HG02884 (cell line): ENCODE measurements around the gene ANKH.
"Not testable (repeated sequence)": the region's sequence is repeated elsewhere in the genome, so short reads cannot be mapped to it uniquely, and the experiment has no call there.

Experiments used
- ATAC-seq: cut with Tn5 transposase; IDR thresholded peaks from one replicate; pipeline ENCODE4 v1.9.1; 2021; ENCODE audit warnings: mild to moderate bottlenecking, moderate library complexity; ENCODE audit not compliant: unreplicated experiment

ANKH gene

DNA sequence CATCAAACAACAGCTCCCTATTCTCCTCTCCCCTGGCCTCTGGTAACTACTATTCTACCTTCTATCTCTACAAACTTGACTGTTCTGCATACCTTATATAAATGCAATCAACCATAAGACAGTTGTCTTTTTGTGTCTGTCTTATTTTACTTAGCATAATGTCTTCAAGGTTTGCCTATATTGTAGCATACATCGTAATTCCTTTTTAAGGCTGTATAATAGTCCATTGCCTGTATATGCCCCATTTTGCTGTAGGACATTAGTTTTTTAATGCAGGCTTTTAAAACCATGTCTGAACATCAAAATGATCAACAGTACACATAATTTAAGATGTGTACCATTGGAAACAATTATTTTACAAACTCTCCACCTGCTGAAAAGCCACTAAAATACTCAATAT is 12.4 kb downstream of the ANKH start:
- ATAC-seq: no peak

DNA sequence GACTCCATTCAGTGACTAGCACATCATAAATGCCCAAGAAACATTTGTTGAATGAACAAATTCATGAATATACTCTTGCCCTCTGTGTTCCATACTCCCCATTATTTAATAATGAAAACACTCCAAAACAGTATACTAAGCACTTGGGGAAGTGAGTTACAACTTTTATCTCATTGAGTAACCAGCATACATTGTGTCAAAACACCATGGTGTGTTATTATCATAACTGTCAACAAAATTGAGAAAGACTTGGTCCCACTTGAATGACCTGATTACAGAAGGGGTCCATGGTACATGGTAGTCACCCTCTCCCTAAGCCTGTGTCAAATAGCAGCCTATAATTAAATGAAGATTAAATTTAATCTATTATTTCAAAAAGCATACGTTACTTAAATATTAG is 16.2 kb downstream of the ANKH start:
- no peak for ATAC-seq

DNA sequence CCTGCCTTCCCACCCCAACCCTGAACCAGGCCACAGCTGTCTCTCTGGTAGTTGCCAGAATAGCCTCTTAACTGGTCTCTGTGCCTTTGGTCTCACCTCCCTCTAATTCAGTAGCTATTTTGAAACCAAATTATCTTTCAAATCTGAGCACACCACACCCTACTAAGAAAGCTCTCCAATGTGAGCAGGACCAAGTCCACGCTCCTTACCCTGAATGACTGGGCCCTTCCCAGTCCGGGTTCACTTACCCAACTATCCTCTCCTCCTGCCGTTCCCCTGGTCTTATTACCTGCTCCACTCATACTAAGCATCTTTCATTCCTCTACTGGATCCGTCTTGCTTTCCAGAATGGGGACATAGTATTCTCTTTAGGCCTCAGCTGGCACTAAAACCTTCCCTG is 16.8 kb downstream of the ANKH start:
- ATAC-seq: no peak

DNA sequence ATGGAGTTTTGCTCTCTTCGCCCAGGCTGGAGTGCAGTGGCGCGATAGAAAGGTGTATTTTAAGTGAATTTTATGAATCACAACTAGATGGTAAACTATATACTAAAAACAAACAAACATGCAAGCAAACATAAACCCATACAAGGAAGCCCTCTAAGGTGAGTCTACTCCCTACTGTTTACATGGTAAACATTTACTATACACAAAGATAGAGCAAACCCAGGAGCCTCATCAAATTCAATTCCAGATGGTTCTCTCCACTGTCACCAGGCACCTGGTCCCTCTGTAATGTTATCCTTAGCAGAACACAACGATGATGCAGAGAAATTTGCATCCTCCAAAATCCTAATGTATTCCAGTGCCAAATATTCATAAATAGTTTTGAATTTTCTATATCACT is 17.9 kb downstream of the ANKH start:
- no peak for ATAC-seq

DNA sequence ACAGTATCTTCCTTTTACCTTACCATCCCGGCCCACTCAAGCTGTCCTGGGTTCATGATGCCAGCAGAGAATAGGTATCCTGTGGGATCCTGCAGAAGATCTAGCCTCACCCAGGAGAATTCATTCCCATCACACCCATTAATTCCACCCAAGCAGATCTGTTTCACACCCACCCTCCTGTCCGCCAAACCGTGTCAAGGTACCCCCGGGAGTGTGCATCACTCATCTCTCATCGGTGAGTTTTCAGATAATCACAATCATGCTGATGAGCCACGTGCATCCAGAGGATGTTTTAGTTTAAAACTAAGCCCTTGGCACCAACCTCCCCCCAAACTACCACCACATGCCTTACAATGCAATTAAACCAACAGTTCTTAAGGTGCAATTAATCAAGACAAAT is 18.8 kb downstream of the ANKH start:
- ATAC-seq: no peak

DNA sequence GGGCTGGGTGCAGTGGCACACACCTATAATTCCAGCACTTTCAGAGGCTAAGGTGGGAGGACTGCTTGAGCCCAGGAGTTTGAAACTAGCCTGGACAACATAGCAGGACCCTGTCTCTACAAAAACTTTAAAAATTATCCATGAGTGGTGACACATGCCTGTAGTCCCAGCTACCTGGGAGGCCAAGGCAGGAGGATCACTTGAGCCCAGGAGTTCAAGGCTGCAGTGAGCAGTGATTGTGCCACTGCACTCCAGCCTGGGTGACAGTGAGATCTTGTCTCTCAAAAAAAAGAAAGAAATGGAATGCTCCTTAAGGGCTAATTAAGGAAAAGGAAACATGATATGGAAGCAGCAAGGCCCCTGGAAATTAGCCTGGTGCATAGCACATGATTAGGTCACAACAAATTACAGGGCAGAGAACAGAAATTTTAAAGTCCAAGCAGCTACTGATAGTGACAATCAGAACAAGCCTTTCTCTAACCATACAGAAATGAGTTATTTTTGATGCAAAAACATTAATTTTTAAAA is 19.5 kb downstream of the ANKH start:
- no peak for ATAC-seq

DNA sequence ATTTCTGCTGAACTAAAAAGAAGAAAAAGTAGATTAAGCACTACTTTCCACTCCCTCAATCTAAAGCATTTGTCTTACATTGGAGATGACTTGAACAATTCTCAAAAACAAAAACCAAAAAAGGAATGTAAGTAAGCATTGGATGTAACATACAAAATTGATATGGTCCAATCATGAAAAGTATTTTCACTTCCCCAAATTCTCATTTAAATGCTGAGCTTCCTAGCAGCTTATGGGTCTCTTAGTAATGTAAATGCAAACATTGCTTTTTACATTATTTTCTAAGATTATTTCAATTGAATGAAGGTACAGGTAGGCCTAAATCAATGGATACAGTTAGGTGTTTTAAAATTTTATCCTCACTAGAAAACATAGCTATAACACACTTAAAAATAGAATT is 20.0 kb downstream of the ANKH start:
- no peak for ATAC-seq

DNA sequence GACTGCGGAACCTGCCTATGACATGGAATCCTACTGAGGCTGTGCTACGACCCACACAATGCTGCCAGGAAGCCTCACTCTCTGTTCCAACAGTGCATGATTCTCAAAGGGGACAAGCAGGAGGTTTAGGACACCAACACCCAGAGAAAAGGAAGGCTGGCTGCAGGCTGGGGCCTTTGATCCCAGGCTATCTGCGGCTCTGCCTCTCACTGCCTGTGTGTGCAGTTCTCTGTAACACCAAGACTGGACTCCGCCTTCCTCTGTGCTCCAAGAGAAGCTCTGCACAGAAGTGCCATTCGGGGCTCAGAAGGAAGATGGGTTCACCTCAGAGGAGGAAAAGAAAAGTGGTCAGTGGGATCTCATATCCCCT is 20.5 kb downstream of the ANKH start:
- ATAC-seq: no peak

DNA sequence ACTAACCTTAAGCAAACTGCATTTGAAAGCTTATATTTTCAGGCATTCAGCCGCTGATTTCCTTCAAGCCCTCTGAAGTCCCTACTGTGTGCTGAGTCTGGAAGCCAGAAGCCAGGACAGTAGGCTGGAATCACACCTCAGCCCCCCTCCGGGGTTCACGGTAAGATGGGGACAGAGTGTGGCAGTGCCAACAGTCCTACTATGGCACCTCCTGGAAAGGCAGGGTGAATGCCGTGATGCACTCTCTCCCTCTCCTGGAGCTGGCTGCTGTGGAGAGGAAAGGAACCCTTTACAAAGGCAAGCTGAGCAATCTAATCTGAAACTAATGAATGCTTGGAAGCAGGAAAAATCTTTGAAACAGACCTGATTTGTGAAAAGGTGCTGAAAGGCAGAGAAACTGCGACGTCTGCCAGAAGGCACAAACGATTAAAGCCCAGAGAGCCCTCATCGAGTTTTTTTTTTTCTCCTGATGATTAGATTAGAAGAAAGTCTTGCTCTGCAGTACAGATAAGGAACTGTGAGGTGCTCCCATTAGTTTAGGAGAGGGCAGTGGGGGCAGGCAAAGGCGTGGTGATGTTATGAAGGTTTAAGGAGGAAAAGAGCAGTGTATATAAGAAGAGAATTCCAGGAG is 21.0 kb downstream of the ANKH start:
- ATAC-seq: no peak

DNA sequence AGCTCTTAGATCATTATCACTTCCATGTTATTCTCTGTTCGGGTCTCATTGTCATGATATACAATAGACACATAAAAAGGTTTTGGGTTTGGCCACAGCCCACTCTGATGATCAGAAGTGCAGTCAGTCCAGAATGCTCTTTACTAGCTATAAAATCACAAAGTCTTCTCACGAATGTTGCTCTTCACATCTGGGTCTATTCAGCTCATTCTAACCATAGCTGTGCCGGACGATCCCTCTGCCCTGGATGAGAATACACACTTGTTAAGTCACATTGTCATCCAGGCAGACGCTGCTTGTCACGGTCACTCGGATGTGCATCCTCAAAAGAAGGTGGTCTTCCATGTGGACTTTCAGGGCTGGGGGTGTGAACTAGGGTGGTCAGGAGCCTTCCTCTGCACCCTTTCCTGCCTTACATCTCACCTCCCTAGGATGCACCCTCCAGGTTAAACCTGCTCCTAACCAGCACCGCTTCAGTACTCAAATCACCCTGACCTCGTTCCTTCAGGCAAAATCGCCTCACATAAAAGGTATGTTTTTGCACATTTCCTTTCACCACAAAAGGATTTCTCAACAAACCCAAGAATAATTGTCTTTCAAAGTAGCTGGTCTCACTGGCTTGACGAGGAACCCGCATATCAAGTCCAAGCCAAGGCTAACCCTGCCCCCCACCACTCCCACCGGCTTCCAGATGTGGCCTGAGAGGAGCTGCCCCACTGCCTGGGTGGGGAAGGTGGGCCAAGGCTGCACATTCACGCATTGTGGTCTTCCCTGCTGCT is 21.9 kb downstream of the ANKH start:
- no peak for ATAC-seq

DNA sequence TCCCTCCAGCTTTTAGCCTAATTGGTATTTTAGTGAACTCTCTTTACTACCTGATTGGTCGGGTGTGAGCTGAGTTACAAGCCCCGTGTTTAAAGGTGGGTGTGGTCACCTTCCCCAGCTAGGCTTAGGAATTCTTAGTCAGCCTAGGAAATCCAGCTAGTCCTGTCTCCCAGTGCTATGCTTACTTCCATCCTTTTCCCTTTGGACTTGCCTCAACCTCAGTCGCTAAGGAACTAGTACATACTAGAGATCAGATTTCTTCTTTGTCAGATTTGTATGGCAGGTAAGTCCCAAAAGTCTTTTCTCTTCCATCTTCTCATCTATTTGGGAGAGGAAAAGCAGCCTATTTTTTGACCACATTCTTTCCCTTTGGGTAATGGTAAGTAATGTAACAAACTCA is 22.6 kb downstream of the ANKH start:
- ATAC-seq: not testable (repeated sequence)

DNA sequence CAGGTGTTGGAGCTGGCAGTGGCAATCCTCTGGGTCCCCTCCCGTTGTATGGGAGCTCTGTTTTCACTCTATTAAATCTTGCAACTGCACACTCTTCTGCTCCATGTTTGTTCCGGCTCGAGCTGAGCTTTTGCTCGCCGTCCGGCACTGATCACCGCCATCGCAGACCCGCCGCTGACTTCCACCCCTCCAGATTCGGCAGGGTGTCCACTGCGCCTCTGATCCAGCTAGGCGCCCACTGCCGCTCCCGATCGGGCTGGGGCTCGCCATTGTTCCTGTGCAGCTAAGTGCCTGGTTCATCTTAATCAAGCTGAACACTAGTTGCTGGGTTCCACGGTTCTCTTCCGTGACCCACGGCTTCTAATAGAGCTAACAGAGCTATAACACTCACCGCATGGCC is 23.2 kb downstream of the ANKH start:
- no peak for ATAC-seq

DNA sequence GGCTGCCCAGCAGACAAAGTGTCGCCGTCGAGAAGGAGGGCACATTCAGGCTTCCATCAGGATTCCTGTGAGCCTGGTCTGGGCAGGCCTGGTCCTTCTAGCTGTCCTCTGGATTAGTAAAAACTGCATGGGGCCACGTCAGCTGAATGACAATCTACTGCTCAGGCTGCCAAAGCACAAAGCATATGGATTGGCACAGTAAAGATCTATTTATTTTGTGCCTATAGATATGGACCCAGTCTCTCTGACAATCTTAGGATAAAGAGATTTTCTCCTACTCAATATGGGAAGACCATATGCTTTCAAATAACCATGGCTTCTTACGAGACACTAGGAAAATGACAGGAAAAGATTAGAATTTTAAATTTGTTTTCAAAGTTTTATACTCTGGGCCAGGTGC is 24.1 kb downstream of the ANKH start:
- ATAC-seq: no peak

DNA sequence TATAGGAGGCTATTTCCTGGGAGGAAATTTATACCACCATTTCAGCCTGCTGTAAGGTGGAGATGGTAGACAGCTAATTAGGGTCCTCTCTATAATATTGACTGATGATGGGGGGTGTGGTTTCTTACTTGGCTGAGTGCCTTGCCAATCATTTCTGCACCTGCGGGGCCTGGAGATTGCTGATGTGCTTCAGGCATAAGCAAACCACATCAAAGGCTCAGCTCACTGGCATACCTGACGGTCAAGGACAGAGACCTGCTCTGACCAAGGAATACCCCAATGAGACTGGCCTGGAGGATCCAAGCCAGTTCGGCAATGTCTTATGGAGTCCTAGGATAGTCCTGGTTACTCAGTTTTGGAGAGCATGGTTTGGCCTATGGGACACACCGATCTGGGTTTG is 29.5 kb downstream of the ANKH start:
- ATAC-seq: no peak

DNA sequence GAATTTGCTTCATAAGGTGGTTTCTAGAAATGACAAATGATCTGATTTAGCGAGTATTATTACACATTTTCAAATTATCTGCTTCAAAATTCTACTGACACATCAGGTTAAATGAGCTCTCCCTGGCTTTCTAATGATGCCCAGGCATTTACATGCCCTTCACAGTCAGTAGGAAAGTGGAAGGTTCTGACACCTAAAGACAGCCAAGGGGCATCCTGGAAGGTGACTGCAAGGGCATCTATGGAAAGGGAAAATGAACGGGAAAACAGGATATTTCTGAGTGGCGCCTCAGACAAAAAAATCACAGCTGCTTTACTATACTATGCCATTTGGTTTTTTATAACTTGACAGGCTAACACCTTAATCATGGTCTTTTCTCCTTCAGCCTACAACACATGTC is 31.0 kb downstream of the ANKH start:
- no peak for ATAC-seq

DNA sequence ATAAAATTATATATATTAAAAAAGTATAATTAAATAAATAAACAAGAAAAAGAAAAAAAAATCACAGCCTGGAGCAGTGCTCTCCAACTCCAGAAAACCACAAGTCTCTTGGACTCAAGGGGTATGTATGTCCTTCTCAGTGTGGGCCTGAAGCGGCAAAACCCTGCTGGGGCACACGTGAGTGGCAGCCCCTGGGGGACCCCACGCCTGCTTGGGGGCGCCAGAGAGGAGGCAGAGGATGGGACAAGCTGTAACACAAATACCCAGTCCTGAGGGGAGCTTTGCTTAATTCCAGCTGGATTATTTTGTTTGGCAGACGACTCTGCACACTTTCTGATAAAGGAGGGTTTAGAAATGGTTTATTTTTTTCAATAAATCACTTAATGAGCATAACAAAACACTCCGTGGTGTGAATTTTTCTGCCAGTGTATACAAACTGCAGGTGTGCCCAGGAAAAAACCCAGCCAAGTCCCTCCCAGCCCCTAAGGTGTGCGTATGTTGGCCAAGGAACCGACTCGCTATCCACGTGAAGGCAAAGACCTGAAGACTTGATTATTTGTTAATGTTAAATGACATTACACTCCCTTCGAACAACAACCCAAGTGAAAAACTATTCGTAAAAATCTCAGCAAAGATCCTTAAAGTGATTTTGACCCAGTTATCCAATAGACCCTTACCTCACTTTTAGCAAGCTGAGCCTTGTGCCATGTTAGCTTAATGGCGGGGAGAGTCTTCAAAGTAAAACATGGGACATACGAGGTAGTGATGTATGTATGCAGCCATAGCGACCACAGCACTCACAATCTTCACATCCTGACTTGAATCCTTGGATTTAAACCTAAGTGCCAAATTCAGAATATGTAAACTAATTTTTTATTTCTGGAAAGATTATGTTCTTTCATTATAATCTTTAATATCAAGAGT is 32.9 kb downstream of the ANKH start:
- ATAC-seq: no peak

DNA sequence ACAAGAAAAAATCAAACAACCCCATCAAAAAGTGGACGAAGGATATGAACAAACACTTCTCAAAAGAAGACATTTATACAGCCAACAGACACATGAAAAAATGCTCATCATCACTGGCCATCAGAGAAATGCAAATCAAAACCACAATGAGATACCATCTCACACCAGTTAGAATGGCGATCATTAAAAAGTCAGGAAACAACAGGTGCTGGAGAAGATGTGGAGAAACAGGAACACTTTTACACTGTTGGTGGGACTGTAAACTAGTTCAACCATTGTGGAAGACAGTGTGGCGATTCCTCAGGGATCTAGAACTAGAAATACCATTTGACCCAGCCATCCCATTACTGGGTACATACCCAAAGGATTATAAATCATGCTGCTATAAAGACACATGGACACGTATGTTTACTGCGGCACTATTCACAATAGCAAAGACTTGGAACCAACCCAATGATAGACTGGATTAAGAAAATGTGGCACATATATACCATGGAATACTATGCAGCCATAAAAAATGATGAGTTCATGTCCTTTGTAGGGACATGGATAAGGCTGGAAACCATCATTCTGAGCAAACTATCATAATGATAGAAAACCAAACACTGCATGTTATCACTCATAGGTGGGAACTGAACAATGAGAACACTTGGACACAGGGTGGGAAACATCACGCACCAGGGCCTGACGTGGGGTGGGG is 34.0 kb downstream of the ANKH start:
- not testable (repeated sequence) for ATAC-seq

DNA sequence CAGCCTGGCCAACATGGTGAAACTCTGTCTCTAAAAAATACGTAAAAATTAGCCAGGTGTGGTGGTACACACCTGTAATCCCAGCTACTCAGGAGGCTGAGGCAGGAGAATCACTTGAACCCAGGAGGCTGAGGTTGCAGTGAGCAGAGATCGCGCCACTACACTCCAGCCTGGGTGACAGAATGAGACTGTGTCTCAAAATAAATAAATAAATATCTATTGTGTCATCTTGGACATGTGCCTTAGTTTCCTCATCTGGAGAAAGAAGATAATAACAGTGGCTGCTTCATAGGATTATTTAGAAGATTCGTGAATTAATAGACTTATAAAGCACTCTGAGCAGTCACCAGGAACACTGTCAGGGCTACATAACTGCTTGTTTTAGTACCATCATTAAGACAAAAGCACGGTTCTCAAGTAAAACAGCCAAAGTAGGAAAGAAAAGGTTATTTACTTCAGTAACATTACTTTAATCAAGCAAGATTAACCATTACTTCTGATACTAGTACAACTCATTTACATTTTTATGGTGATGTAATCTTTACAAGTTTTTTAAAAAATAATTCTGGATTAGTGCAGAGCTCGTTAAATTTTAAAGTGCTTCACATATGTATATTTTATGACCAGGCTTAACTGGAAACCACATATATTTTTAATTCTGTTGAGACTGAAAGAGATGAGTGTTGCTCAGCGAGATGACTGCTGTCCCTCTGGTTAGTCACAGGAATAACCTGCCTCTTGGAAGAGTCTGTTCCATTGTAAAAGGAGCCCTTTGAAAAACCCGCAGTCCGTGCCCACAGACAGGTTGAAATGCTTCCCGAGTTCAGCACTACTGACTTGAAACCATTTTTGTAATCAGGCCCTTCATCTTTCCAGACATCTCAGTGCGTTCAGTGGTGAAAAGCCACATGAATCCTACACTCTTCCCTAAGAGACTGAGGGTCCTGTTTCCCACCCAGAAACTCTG is 36.7 kb downstream of the ANKH start:
- no peak for ATAC-seq

DNA sequence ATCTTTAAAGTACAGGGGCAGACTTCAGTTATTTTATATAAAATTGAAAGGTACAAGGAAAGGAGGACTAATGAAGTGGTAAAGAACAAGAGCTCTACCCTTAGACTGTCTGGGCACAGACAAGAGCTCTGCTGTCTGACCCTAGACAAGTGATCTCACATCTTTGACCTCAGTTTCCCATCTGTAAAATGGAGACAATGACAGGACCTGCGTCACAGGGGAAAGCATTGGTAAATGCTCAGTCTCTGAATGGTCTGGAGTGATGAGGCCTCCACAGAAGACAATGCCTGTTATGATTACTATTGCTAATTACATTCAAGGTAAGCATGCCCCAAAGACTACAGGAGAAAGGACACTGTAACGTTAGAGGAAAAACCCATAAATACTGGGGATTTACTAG is 37.5 kb downstream of the ANKH start:
- no peak for ATAC-seq

DNA sequence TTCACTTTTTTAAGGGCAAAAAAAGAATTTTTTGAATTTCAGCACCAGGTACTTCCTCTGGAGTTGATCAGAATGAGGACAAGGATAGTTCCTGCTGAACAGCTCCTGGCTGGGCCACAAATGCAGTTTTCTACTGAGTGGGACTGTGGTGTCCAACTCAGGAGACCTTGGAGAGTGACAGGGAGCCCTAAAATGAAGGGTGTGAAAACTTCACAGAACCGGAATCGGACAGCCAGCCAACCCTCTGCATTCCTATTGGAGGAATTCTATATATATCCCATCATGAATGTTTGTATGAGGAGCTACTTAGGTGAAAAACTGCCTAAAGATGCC is 40.6 kb downstream of the ANKH start:
- no peak for ATAC-seq
